C1 segment of cervical spinal cord (tissue), 14 donors: Measurements from ENCODE around the gene INO80D.
"Not testable (repeated sequence)": the region's sequence is repeated elsewhere in the genome, so short reads cannot be mapped to it uniquely, and the experiment has no call there.

Experiments
- DNase-seq, 14 donors: peaks; one replicate each; lab custom pipeline; 2025; lab: John Stamatoyannopoulos, UW

Gene INO80D

DNA sequence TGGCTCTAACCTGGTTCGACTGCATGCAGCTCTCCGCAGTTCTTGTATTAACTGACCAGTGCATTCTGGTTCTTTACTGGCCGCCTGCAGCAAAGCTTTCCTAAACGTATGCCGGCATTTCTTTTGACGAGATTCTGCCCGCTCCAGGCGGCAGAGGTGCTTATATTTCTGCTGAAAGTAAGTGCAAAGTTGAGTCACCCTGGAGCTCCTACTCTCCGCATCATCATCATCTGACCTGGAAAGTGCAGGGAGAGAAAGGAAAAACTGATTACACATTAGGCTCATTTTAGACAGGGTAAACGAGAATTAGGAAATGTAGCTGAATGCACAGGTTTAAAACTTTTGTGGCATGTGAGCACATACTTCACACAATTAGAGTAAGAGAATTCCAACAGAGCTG, 57.9 kb downstream of the INO80D start:
- no peak for DNase-seq

GRCh38 chr2:206023183-206023582, 62.8 kb downstream of the INO80D start:
- no peak for DNase-seq

GRCh38 chr2:206020171-206020570, 65.8 kb downstream of the INO80D start:
- DNase-seq = no peak

DNA sequence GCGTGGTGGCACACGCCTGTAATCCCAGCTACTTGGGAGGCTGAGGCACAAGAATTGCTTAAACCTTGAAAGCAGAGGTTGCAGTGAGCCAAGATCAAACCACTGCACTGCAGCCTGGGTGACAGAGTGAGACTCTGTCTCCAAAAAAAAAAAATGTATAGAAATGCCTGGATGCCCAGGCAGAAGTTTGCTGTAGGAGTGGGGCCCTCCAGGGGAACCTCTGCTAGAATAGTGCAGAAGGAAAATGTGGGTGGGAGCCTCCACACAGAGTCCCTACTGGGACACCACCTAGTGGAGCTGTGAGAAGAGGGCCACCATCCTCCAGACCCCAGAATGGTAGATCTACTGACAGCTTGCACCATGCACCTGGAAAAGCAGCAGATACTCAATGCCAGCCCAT, 70.2 kb downstream of the INO80D start:
- not testable (repeated sequence) for DNase-seq

- DNase-seq = no peak
Measured at GRCh38 chr2:206011795-206012194, 74.2 kb downstream of the INO80D start.

DNA sequence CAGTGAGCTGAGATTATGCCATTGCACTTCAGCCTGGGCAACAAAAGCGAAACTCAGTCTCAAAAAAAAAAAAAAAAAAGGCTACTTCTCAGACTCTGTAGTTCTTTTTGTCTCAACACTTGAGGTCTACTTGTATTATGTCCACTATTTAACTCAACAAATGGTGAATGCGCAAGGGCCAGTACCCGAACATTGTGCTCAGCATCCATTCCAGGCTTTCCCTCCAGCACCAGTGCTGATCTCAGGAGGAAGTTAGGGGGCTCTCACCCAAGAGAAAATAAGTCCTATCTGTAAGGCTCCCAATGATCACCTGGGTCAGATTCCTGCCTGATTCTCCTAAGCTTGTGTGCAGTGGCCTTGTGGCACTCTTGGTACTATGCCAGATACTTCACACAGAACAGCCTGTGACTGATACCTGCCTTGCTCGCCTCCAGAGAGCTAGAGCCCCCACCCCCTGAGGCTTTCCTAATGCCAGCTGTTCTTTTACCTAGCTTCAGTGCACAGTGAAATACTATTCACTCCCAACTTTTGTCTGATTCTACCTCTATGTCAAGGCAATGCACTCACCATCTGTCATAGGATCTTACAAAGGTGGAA, 74.9 kb downstream of the INO80D start:
- no peak for DNase-seq

DNA sequence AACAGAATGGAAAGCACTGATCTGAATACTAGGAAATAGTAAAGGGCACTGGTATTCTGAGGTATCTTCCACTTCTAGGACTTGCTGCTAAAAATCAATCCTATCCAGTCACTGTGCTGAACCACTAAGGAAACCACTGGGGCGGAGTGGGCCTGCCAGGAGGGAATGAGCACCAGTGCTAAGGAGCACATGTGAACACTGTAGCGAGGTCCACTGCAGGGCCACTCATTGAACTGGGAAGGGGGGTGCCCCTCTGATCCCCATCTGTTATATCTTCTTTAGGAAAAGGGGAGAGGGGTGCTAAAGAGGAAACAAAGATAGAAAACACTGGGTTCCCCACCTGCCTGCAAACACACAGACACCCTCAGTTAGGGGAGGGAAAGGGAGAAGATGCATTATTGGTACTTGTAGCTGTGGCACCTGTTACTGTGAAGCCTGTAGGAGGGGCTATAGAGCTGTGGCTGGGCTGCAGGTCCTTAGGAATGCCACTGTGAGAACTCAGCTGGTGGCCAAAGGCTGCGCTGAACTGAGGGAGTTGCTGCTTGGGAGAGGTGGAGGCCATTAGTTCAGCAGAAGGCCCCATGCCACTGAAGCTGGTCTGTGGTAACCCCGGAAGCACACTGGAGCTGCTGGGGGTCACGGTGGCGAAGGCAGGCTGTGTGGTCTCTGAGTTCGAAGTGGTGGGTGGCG, 81.8 kb downstream of the INO80D start:
- DNase-seq = no peak

- DNase-seq = no peak
Measured at GRCh38 chr2:206002440-206002839, 83.5 kb downstream of the INO80D start.

- DNase-seq = no peak
Measured at GRCh38 chr2:206001912-206002311, 84.1 kb downstream of the INO80D start.

GRCh38 chr2:206000776-206001175, 85.2 kb downstream of the INO80D start:
- DNase-seq = no peak

- DNase-seq = no peak
Measured at GRCh38 chr2:205998583-205998982, 87.4 kb downstream of the INO80D start.

DNA sequence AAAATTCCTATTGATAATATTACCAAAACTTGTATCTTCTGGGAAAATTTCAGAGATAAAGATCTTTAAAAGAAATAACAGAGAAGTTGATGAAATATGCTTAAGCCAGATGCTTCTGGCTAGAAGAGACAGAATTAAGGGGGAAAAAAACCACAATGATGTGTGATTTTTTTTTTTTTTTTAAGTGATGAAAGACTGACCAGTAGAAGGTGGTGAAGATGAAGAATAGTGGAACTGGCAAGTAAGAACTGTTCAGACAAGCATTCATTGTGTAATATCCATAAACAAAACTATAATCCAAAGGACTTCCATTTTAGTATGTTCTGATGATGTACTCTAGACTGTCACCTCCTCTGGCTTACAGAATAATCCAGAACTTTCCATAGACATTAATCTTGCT, 89.8 kb downstream of the INO80D start:
- no peak for DNase-seq

DNA sequence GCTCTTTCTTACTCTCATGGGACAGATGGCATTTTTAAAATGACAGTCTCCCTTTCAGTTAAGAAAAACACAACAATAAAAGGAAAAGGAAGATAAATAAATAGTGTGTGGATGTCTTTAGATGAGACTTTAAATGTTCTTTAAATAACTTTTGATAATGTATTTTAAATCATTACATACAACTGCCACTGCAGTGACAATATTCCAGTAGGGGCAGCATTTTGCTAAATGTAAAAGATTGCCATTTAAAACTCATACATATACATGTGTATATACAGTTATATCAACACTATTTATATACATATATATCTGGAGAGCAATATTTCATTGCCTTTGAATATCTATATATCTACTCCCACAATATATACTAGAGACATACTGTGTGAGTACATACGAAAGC, 90.7 kb downstream of the INO80D start:
- DNase-seq = no peak

DNA sequence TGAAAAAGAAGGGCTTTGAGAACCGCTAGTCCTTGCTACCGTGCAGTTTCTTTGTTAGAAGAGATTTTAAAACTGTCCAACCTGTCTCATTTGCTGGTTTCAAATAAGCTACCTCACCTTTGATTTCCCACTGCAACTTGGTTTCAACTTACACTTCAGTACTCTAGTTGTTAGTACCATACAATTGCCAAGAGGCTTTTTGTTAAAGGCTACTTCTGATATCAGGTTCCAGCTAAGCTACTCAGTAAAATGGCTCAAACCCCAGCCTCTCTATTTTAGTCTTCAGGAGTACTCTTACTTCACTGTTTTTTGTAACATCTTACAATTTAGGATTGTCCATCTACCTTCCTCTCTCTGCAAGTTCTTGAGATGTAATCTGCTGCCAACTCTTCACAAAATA, 91.6 kb downstream of the INO80D start:
- no peak for DNase-seq

- DNase-seq = no peak
Measured at GRCh38 chr2:205990104-205990503, 95.9 kb downstream of the INO80D start.

DNA sequence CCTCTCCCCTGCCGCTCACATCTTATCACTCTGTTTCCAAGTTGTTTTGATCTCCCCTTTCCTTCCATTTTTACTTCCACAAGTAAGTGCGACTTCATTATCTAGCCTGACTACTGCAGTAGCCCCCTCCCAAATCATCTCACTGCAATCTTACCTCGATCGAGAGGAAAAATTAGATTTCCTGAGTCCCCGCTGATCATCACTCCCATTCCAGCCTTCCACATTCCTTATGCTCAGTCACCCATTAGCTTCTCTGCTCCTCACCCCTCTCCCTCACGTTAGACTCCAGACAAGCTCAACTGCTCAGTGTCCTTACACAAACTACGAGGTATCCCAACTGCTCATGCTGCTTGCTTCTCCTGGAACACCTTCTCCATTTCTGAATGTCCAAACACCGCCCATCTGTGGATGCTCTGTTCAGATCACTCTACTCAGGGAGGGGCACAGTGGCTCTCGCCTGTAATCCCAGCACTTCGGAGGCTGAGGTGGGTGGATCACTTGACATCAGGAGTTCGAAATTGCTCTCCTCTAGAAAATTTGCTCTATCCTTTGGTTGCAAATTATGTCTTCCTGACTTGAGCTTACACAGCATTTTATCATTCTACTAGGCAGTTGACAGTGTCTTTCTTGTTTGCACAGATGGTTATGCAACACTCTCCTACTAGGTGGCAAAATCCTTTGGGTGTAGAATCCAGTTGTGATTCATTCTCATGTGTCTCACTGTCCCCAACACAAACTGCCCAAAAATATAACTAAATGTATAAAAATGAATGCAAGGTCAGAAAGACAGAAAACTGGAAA, 96.5 kb downstream of the INO80D start:
- DNase-seq = no peak

- DNase-seq = not testable (repeated sequence)
Measured at GRCh38 chr2:205988681-205989080, 97.3 kb downstream of the INO80D start.

- DNase-seq = no peak
Measured at GRCh38 chr2:205988274-205988673, 97.7 kb downstream of the INO80D start.

DNA sequence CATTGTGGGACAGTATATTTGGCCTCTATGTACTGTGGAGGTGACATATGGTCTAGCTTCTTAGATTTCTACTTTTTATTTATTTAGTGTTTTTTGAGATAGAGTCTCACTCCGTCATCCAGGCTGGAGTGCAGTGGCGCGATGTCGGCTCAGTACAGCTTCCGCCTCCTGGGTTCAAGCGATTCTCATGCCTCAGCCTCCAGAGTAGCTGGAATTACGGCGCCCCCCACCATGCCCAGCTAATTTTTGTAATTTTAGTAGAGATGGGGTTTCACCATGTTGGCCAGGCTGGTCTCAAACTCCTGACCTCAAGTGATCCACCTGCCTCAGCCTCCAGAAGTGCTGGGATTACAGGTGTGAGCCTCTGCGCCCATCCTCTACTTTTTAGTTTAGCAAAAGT, 99.6 kb downstream of the INO80D start:
- DNase-seq = not testable (repeated sequence)

DNA sequence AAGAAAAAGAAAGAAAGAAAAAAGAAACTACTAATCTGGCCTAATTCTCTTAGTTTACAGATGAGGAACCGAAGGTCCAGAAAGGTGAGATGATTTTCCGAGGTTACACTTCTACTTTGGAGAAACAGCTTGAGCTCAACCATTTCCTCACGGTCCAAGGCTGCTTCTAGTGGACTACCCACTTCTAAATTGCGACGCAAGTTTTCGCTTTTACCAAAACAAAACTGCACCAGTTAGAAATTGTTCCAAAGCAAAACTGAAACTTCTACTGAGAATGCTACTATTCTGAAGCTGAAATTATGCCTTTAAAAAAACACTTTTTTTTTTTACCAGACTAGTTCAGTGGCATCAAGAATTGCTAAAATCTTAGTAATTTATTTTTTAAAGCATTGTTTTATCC, 101.6 kb downstream of the INO80D start:
- DNase-seq = no peak

- no peak for DNase-seq
Measured at GRCh38 chr2:205982776-205983327, 103.1 kb downstream of the INO80D start.

DNA sequence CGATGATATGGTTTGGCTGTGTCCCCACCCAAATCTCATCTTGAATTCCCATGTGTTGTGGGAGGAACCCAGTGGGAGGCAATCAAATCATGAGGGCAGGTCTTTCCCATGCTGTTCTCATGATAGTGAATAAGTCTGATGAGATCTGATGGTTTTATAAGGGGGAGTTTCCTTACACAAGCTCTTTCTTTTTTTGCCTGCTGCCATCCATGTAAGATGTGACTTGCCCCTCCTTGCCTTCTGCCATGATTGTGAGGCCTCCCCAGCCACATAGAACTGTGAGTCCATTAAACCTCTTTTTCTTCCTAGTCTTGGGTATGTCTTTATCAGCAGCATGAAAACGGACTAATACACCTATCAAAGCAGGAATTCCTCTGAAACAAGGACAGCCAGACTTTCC, 107.2 kb downstream of the INO80D start:
- not testable (repeated sequence) for DNase-seq
